SK-N-SH treated with all-trans-retinoic acid at 6 μM for 48 hours (cell line): Measurements from ENCODE around the gene PUM2.

Experiments used
- ATAC-seq: fragments of 200-7000 bp; cut with Tn5 transposase; 3 replicates; pipeline ENCODE4 v1.9.1; 2020; ENCODE audit warnings: mild to moderate bottlenecking, moderate library complexity
- ARNTL ChIP-seq: fragments of 450-650 bp; formaldehyde crosslinking; IDR thresholded peaks from 2 replicates; pipeline ENCODE4 v1.5.0; 2020; ENCODE audit warnings: low read depth, mild to moderate bottlenecking, moderate library complexity, borderline replicate concordance
- BACH2 ChIP-seq: fragments of 250-450 bp; sonication (Bioruptor Pico); IDR thresholded peaks from 2 replicates; pipeline ENCODE4 v1.9.0; 2021; ENCODE audit warnings: mild to moderate bottlenecking, borderline replicate concordance
- CSDC2 ChIP-seq: fragments of 250-450 bp; sonication (Bioruptor Pico); IDR thresholded peaks from 2 replicates; pipeline ENCODE4 v1.5.0; 2020; ENCODE audit warnings: mild to moderate bottlenecking, moderate library complexity
- ESRRG ChIP-seq: fragments of 250-450 bp; sonication (Bioruptor Pico); IDR thresholded peaks from 2 replicates; pipeline ENCODE4 v1.6.1; 2021; ENCODE audit warnings: mild to moderate bottlenecking
- GLIS3 ChIP-seq: fragments of 250-450 bp; sonication (Bioruptor Pico); IDR thresholded peaks from 2 replicates; pipeline ENCODE4 v1.5.0; 2020; ENCODE audit warnings: mild to moderate bottlenecking, moderate library complexity
- ISL1 ChIP-seq: fragments of 250-450 bp; sonication (Bioruptor Pico); IDR thresholded peaks from 2 replicates; pipeline ENCODE4 v2.1.2; 2022; ENCODE audit warnings: mild to moderate bottlenecking, moderate library complexity
- OSR1 ChIP-seq: fragments of 250-450 bp; sonication (Bioruptor Pico); IDR thresholded peaks from 2 replicates; pipeline ENCODE4 v1.8.0; 2022; ENCODE audit warnings: moderate library complexity, mild to moderate bottlenecking, inconsistent platforms
- PPARA ChIP-seq: fragments of 250-450 bp; sonication (Bioruptor Pico); IDR thresholded peaks from 2 replicates; pipeline ENCODE4 v1.5.0; 2020; ENCODE audit warnings: mild to moderate bottlenecking, borderline replicate concordance
- RARB ChIP-seq: fragments of 250-450 bp; sonication (Bioruptor Pico); IDR thresholded peaks from 2 replicates; pipeline ENCODE4 v1.8.0; 2021; ENCODE audit warnings: mild to moderate bottlenecking, moderate library complexity
- SNAI2 ChIP-seq: fragments of 250-450 bp; sonication (Bioruptor Pico); IDR thresholded peaks from 2 replicates; pipeline ENCODE4 v1.5.0; 2020; ENCODE audit warnings: mild to moderate bottlenecking, moderate library complexity
- TCF4 ChIP-seq: fragments of 250-450 bp; sonication (Bioruptor Pico); IDR thresholded peaks from 2 replicates; pipeline ENCODE4 v1.8.0; 2021; ENCODE audit warnings: mild to moderate bottlenecking, moderate library complexity, borderline replicate concordance
- ZC3H10 ChIP-seq: fragments of 250-450 bp; sonication (Bioruptor Pico); IDR thresholded peaks from 2 replicates; pipeline ENCODE4 v1.5.1; 2021; ENCODE audit warnings: mild to moderate bottlenecking, moderate library complexity
- ZFP3 ChIP-seq: fragments of 250-450 bp; sonication (Bioruptor Pico); IDR thresholded peaks from 2 replicates; pipeline ENCODE4 v1.5.0; 2020; ENCODE audit warnings: mild to moderate bottlenecking, moderate library complexity
- ZFP30 ChIP-seq: fragments of 450-650 bp; formaldehyde crosslinking; IDR thresholded peaks from 2 replicates; pipeline ENCODE4 v1.5.0; 2022; ENCODE audit warnings: mild to moderate bottlenecking, moderate library complexity
- ZNF565 ChIP-seq: fragments of 450-650 bp; formaldehyde crosslinking; conservative IDR thresholded peaks from 2 replicates; pipeline ENCODE4 v1.5.0; 2020; ENCODE audit warnings: low read depth, mild to moderate bottlenecking, moderate library complexity
- ZNF70 ChIP-seq: fragments of 450-650 bp; formaldehyde crosslinking; IDR thresholded peaks from 2 replicates; pipeline ENCODE4 v1.5.0; 2020; ENCODE audit warnings: mild to moderate bottlenecking, moderate library complexity
- TF ChIP-seq, protein P1 (sequence below): fragments of 250-450 bp; sonication (Bioruptor Pico); IDR thresholded peaks from 2 replicates; pipeline ENCODE4 v1.5.1; 2020; ENCODE audit warnings: low read depth, mild to moderate bottlenecking, moderate library complexity
- TF ChIP-seq, protein P2 (sequence below): fragments of 250-450 bp; sonication (Bioruptor Pico); IDR thresholded peaks from 2 replicates; pipeline ENCODE4 v1.8.0; 2021; ENCODE audit warnings: low read depth, mild to moderate bottlenecking, moderate library complexity, borderline replicate concordance
- TF ChIP-seq, protein P3 (sequence below): fragments of 250-450 bp; sonication (Bioruptor Pico); IDR thresholded peaks from 2 replicates; pipeline ENCODE4 v1.8.0; 2020; ENCODE audit warnings: mild to moderate bottlenecking, moderate library complexity, borderline replicate concordance
- TF ChIP-seq, protein P4 (sequence below): fragments of 250-450 bp; sonication (Bioruptor Pico); IDR thresholded peaks from 2 replicates; pipeline ENCODE4 v1.5.0; 2020; ENCODE audit warnings: mild to moderate bottlenecking, moderate library complexity

Gene PUM2

DNA sequence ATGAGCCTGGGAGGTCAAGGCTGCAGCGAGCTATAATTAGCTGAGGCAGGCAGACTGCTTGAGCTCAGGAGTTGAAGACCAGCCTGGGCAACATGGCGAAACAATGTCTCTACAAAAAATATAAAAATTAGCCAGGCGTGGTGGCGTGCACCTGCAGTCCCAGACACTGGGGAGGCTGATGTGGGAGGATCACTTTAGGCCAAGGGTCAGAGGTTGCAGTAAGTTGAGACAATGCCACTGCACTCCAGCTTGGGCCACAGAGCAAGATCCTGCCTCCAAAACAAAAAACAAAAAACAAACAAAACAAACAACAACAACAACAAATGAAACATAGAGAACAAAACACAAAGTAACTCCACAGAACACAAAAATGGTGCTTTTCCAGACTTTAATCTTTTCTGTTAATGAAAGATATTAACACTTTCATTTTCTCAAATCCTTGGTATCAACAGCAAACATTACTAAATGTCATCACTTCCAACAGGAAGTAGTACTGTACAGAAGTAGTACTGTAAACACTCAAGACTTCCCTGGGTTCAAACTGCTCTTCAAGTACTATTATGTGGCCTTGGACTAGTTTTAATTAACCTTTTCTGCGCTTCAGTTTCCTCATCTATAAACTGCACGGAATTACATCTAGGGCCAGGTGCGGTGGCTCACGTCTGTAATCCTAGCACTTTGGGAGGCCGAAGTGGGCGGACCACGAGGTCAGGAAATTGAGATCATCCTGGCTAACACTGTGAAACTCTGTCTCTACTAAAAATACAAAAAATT is 27.9 kb downstream of the PUM2 start:
- no peak for TF ChIP-seq ZFP30
- no peak for TF ChIP-seq PPARA
- TF ChIP-seq OSR1 = no peak
- TF ChIP-seq TCF4 (CRISPR knock-in tag) = no peak
- no peak for TF ChIP-seq BACH2 (CRISPR knock-in tag)
- no peak for TF ChIP-seq RARB (CRISPR knock-in tag)
- ATAC-seq = no peak

DNA sequence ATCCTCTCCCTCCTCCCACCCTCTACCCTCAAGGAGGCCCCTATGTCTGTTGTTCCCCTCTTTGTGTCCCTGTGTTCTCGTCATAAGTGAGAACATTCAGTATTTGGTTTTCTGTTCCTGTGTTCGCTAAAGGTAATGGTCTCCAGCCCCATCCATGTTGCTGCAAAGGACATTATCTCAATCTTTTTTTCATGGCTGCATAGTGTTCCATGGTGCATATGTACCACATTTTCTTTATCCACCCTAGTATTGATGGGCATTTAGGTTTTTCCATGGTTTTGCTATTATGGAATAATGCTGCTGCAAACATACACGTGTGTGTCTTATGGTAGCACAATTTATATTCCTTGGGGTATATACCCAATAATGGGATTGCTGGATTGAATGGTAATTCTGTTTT is 33.0 kb downstream of the PUM2 start:
- no peak for TF ChIP-seq ISL1
- TF ChIP-seq RARB (CRISPR knock-in tag) = no peak
- TF ChIP-seq ZFP3 = no peak
- no peak for TF ChIP-seq CSDC2
- TF ChIP-seq TCF4 (CRISPR knock-in tag) = no peak
- no peak for ATAC-seq

DNA sequence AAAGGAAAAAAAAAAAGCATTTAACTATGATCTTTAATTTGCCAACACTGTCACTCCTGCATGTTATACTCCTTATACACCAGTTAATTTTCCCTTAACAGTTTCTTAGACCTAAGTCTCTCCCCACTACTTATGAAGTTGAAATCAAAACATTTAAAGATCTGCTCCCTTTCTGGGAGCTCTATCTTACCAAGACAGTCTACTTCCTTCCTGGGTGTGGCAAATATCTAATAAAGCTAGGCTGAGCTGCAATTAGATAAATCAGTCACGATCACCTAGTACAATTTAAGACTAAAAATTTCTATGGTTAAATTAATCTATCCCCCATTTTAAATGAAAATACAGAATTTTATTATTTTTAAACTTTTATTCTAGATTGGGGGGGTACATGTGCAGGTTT is 33.4 kb downstream of the PUM2 start:
- ATAC-seq = no peak
- TF ChIP-seq ZNF70 (CRISPR knock-in tag) = no peak
- TF ChIP-seq, all 23 proteins: peak for 0

DNA sequence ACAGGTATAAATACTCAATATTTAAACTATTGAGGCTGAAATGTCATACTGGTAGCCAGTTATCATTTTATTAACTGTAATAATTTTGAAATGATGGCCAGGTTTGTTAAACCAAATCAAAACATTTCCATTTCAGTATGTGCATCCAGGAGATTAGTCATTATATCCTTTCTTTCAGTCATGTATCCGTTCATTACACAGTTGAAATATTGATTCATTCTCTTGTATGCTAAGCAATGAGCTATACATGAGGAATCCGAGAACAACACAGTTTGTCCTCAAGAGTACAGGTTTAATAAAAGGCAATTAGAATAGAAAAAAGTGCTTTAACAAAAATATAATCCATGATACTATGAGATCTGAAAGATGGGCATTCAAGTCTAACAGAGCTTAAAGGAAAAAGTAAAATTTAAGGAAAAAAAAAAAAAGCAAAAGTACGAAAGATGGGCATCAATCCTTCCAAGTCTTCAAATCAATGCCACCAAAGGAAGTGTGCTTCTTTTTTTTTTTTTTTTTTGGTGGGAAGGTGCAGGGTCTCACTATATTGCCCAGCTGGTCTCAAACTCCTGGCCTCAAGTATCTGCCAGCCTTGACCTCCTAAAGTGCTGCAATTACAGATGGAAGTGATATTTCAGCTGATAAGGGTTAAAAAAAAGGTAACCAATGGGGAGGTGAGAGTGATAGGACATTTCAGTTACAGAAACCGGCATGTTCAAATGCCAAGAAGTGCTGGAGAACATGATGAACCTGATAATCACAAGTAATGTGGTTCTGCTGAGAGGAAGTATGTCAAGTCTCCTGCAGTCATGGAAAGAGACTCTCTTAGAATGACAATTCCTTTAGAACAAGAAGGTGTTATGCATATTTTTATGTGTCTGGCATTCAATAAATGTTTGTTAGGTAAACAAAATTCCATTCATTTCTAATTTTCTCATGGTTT is 35.8 kb downstream of the PUM2 start:
- no peak for ATAC-seq
- TF ChIP-seq, protein P1, sequence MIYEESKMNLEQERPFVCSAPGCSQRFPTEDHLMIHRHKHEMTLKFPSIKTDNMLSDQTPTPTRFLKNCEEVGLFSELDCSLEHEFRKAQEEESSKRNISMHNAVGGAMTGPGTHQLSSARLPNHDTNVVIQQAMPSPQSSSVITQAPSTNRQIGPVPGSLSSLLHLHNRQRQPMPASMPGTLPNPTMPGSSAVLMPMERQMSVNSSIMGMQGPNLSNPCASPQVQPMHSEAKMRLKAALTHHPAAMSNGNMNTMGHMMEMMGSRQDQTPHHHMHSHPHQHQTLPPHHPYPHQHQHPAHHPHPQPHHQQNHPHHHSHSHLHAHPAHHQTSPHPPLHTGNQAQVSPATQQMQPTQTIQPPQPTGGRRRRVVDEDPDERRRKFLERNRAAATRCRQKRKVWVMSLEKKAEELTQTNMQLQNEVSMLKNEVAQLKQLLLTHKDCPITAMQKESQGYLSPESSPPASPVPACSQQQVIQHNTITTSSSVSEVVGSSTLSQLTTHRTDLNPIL (CRISPR knock-in tag) = no peak
- no peak for TF ChIP-seq ZFP30
- no peak for TF ChIP-seq ESRRG (CRISPR knock-in tag)
- TF ChIP-seq TCF4 (CRISPR knock-in tag) = no peak
- no peak for TF ChIP-seq PPARA
- TF ChIP-seq ARNTL (CRISPR knock-in tag) = no peak
- TF ChIP-seq, protein P2, sequence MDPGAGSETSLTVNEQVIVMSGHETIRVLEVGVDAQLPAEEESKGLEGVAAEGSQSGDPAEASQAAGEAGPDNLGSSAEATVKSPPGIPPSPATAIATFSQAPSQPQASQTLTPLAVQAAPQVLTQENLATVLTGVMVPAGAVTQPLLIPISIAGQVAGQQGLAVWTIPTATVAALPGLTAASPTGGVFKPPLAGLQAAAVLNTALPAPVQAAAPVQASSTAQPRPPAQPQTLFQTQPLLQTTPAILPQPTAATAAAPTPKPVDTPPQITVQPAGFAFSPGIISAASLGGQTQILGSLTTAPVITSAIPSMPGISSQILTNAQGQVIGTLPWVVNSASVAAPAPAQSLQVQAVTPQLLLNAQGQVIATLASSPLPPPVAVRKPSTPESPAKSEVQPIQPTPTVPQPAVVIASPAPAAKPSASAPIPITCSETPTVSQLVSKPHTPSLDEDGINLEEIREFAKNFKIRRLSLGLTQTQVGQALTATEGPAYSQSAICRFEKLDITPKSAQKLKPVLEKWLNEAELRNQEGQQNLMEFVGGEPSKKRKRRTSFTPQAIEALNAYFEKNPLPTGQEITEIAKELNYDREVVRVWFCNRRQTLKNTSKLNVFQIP (CRISPR knock-in tag) = no peak
- no peak for TF ChIP-seq RARB (CRISPR knock-in tag)
- TF ChIP-seq, protein P3, sequence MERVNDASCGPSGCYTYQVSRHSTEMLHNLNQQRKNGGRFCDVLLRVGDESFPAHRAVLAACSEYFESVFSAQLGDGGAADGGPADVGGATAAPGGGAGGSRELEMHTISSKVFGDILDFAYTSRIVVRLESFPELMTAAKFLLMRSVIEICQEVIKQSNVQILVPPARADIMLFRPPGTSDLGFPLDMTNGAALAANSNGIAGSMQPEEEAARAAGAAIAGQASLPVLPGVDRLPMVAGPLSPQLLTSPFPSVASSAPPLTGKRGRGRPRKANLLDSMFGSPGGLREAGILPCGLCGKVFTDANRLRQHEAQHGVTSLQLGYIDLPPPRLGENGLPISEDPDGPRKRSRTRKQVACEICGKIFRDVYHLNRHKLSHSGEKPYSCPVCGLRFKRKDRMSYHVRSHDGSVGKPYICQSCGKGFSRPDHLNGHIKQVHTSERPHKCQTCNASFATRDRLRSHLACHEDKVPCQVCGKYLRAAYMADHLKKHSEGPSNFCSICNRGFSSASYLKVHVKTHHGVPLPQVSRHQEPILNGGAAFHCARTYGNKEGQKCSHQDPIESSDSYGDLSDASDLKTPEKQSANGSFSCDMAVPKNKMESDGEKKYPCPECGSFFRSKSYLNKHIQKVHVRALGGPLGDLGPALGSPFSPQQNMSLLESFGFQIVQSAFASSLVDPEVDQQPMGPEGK (CRISPR knock-in tag) = no peak
- TF ChIP-seq BACH2 (CRISPR knock-in tag) = no peak
- TF ChIP-seq ZNF70 (CRISPR knock-in tag) = no peak

DNA sequence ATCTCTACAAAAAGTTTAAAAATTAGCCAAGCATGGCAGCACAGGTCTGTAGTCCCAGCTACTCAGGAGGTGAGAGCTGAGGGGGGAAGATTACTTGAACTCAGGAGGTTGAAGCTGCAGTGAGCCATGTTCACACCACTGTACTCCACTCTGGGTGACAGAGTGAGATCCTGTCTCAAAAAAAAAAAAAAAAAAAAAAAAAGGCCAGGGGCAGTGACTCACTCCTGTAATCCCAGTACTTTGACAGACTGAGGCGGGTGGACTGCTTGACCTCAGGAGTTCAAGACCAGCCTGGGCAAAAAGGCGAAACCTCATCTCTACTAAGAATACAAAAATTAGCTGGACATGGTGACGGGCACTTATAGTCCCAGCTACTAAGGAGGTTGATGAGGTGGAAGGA is 37.0 kb downstream of the PUM2 start:
- TF ChIP-seq ZNF565 (CRISPR knock-in tag) = no peak
- TF ChIP-seq ISL1 = no peak
- TF ChIP-seq OSR1 = no peak
- TF ChIP-seq GLIS3 (CRISPR knock-in tag) = no peak
- no peak for TF ChIP-seq TCF4 (CRISPR knock-in tag)
- TF ChIP-seq RARB (CRISPR knock-in tag) = no peak
- TF ChIP-seq ARNTL (CRISPR knock-in tag) = no peak
- no peak for TF ChIP-seq BACH2 (CRISPR knock-in tag)
- TF ChIP-seq ZC3H10 (CRISPR knock-in tag) = no peak
- TF ChIP-seq, protein P4, sequence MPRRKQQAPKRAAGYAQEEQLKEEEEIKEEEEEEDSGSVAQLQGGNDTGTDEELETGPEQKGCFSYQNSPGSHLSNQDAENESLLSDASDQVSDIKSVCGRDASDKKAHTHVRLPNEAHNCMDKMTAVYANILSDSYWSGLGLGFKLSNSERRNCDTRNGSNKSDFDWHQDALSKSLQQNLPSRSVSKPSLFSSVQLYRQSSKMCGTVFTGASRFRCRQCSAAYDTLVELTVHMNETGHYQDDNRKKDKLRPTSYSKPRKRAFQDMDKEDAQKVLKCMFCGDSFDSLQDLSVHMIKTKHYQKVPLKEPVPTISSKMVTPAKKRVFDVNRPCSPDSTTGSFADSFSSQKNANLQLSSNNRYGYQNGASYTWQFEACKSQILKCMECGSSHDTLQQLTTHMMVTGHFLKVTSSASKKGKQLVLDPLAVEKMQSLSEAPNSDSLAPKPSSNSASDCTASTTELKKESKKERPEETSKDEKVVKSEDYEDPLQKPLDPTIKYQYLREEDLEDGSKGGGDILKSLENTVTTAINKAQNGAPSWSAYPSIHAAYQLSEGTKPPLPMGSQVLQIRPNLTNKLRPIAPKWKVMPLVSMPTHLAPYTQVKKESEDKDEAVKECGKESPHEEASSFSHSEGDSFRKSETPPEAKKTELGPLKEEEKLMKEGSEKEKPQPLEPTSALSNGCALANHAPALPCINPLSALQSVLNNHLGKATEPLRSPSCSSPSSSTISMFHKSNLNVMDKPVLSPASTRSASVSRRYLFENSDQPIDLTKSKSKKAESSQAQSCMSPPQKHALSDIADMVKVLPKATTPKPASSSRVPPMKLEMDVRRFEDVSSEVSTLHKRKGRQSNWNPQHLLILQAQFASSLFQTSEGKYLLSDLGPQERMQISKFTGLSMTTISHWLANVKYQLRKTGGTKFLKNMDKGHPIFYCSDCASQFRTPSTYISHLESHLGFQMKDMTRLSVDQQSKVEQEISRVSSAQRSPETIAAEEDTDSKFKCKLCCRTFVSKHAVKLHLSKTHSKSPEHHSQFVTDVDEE (CRISPR knock-in tag) = no peak
- TF ChIP-seq SNAI2 (CRISPR knock-in tag) = no peak
- no peak for TF ChIP-seq ZFP30
- no peak for ATAC-seq
